NAMALWA (cell line): Measurements from ENCODE around the gene KARS1.

Experiments
- DNase-seq: peaks from one replicate; pipeline ENCODE4 v3.0.0-alpha.2; 2015; ENCODE audit warnings: low spot score

Gene KARS1

GRCh38 chr16:75579281-75579834 is 68.1 kb downstream of the KARS1 start:
- no peak for DNase-seq

- DNase-seq: no peak
These were observed 68.7 kb downstream of the KARS1 start for GRCh38 chr16:75578725-75579124.

GRCh38 chr16:75578212-75578611 is 69.3 kb downstream of the KARS1 start:
- DNase-seq: no peak
